IPS DF 19.7 (cell line): ENCODE results near the gene TNFSF15.

Experiments
- DNase-seq: peaks from one replicate; pipeline ENCODE4 v3.0.0-alpha.2; 2013; ENCODE audit warnings: low read depth, low spot score

TNFSF15 gene

DNA sequence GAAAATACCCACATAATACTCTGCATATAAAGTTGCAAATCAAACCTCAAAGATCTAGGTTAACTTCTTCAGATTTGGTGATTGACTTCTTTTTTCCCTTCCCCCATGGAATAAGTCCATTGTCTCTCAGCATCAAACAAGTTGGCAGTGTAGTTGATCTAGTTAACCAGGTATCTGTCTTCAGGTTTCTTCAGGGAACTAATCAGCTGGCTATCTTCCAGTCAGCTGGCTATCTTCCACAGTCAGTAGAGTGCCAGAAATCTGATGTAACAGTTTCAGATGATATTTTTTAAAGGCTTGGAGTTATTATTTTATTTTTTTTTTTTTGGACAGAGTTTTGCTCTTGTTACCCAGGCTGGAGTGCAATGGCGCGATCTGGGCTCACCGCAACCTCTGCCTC lies 16.8 kb downstream of the TNFSF15 start:
- no peak for DNase-seq

DNA sequence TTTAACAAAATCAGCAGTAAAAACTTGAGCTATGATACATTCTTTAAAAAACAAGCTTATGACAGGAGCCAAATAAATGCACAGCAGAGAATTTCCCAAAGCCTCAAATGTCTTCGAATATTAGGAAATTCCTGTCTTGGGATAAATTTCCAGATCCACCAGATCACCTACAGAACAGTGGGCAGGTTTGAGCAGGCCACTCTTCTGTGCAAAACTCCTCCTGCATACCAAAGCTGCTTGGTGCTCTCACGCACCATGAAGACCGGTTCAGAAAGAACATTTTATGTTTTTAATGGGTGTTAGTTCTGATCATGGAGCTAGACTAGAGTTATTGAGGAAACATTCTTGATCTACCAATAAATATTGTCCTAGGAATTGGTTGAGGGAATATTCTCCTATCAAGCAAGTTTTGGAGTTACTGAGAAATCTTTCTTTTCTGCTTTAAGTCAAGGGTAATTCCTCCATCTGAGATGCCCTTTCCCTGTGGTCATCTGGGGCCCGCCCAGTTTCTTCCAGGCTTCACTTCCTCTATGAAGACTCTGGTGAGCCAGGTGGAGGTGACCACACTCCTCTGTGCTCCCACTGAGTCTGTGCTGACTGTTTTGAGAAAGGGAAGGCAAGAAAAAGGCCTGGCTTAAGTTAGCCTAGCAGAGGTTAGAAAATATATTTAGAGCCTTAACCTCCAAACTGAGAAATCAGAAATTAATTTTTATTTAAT lies 17.9 kb downstream of the TNFSF15 start:
- no peak for DNase-seq

DNA sequence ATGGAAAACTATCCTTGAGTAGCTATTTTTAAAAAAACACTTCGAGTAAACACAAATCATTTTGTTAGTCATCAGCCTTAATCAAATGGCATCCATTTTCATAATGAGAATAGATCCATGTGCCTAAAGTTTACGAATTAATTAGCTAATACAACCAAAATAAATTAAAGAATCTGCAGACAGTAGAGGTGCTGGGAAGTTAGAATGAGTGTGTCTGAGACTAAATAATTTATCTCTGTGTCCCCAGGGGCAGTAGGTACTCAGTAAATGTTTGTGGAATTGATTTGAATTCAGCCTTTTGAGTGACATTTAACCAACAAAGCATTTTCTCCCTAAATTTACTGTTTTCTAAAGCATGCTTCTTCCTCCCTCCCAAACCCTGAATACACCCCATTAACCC lies 18.6 kb downstream of the TNFSF15 start:
- no peak for DNase-seq

DNA sequence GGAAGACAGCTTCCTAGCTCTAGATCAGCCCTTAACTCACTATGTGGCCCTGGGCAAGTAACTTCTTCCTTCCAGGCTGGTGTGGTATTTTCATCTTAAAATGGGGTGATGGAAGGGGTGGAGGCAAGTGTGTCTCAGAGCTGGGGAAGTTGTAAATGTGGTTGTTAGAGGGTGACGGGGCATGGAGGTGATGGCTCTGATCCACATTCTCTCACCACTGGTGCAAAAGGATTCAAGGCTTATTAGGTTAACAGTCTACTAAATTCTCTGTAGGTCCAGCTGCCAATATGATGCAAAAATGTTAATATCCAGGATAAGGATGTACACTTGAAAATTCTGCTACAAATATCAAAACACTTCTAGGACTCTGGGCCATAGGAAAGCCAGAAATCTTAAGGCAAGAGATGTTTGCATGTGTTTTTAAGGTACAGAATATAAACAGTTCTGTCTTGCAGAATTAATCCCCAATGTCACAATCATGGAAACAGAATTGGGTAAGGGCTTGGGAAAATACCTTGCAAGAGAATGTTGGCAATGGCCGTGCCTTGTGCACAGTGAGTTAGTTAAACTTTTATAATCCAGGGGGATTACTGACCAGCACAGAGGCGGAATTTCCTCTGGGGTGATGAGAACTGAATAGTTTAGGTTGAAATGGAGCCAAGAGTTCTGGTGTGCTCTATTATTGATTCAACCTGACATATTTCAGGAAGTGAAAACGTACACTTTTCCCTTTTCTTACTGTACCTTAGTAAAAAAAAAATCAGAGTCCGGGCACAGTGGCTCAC lies 19.8 kb downstream of the TNFSF15 start:
- DNase-seq: no peak

DNA sequence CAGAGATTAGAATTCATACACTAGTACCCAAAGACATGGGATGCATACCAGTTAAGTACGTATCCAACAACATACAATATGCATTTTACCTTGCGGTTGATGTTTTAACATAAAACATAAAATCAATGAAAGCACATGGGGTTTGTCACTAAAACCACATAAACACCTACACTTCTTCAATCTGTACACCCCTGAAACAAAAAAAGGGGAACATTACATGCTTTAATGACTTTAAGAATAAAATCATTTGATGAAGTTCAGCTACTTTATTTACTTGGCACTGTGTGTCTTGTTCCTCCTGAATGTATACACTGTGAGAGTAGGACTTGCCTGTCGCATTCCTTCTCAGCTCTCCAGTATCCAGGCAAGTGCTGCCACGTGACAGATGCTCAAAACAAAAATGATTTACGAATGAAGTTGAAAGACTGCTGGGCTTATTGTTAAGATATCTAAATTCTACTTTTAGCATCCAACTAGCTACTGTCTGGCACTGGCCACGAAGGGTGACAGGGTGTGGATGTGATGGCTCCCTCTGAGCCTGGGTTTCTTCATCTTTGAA lies 21.0 kb downstream of the TNFSF15 start:
- no peak for DNase-seq

GRCh38 chr9:114782586-114782985 lies 23.3 kb downstream of the TNFSF15 start:
- no peak for DNase-seq

DNA sequence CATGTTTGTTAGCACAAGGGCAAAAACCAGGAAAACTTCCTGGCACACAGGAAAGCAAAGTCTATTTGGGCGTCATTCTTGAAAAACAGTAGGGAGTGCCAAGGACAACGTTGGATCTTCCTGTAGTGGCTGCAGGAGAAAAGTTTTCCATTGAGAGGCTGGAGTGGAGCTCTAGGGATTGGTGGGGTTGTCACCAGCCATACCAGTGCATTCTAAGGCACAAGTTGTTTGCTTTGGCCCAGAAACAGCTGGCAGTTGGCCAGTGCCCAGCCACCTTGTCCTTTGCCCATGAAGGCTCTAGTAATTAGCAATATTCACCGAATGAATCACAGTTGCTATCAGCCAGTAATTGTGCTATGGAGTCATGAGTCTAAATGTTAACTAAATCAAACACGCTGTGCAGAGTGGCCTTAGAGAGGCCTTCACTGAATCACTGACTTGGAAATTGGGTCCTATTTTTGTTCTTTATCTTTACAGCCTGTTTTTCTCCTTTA lies 26.4 kb downstream of the TNFSF15 start:
- DNase-seq: no peak

DNA sequence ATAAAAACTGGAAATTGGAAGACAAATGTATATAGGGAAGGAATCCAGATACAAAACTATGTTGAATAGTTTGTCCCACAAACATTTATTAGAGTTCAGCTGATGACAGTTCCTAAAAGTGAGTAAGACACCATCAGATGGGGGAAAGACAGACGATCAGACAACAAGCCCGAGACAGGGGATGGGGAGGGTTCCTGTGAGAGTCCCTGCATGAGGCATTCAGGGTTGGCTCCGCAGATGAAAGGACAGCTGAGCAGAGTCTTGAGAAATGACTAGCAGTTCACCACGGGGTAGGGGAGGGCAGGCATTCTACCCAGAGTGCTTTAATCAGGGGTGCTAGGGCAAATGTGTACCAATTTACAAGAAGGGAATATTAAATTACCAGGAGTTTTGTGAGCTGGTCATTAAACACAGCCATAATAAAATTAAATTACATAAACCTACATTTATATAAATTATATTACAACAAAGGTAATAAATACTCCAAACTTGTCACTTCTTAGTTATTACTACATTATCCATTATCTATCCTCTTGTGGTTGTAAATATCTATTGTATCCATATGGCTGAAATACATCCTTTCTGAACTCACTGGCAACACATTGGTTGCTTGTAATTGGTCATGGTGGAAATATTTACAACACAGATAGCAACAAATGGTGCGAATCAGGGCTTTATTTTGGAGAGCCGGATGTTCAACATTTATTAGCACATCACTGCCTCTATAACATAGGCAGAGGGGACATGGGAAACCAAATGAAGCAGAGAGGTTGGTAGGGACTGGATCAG lies 27.8 kb downstream of the TNFSF15 start:
- no peak for DNase-seq

DNA sequence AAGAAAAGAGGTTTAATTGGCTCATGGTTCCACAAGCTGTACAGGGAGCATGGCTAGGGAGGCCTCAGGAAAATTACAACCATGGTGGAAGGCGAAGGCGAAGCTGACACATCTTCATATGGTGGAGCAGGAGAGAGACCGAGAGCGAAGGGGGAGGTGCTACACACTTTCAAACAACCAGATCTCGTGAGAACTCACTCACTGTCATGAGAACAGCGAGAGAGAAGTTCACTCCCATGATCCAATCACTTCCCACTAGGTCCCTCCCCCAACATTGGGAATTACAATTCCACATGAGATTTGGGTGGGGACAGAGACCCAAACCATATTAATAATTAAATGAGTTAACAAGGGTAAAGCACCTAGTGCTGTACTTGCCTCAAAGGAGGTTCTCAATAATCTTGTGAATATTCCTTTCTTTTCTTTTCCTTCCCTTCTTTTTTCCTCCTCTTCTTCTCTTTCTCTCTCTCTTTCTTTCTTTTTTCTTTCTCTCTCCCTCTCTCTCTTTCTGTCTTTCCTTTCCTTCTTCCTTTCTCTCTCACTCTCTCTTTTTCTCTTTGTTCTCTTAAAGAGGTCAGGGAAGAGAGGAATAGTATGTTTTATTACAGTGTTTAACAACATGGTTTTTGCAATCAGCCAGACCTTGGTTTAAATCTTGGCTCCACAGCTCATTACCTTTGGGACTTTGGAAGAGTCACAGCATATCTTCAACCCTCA lies 29.0 kb downstream of the TNFSF15 start:
- no peak for DNase-seq

DNA sequence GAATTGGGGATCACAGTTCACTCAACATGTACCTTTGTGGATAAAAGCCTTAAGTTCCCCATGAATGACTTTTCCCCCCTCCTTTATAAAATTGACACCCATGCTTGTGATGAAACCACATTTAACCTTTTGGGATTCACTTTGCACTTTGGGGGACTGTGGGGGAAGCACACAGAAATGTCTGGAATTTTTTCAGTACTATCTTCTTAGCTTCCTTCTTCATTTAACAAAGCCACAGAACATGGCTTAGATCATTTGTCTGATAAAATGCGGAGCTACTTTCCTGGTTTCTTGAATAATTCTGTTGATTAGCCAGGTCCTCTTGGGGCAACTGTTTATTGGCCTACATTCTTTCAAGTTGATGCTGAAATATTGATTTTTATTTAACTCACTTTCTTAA lies 29.9 kb downstream of the TNFSF15 start:
- DNase-seq: no peak

DNA sequence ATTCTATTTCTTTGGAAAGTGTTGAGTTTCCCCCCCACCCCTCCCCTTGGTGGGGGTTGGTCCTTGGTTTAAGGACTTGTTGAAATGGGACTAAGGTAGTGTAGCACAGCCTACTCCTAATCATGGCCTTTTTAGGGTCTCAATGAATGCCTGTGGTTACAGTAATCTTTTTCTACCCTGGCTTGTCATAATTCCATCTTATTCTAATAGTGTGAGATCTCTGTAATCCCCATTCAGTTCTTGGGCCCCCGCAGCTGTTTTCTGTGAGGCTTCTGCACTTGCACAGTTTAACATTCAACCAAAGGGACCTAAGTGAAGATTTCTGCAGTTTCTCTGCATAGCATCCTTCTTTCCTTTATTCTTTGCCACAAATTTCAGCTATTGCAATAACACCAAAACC lies 30.7 kb downstream of the TNFSF15 start:
- no peak for DNase-seq

GRCh38 chr9:114774524-114774923 lies 31.3 kb downstream of the TNFSF15 start:
- no peak for DNase-seq

- DNase-seq: no peak
These were observed 34.0 kb downstream of the TNFSF15 start for GRCh38 chr9:114771889-114772288.

DNA sequence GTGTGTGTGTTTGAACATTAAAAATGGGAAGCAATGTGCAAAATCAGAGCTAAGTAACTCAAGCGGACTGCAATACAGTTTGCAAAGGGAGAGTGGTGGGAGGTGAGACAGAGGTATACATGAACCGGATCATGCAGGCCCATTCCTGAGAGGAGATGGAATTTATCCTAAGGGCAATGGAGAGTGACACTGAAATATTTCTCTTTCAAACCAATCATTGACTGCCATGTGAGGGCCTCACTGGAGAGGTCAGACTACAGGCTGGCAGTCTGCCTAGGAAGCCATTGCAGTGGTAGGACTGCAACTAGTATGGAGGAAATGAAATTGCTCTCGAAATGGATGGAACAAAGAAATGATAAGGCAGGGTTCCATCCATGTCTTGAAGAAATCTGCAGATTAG lies 34.8 kb downstream of the TNFSF15 start:
- no peak for DNase-seq

- DNase-seq: no peak
These were observed 36.2 kb downstream of the TNFSF15 start for GRCh38 chr9:114769624-114770023.

GRCh38 chr9:114763220-114763619 lies 42.6 kb downstream of the TNFSF15 start:
- DNase-seq: no peak

DNA sequence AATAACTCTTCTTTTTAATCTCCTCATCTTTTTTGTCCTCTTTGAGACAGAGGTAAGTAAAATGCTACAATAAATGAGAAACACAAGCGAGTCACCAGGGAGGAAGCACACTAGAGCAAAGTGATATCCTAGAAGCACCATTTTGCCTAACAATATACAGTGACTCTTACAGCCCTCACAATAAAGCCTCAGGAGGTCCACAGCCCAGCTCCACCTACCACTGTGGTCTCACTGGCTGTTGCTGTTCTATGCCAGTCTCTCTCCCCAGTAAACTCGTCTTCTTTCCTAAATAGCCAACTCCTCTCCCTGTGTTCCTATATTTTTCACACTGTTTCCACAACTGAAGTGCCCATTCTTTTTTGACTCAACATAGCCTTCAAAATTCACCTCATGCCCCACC lies 44.3 kb downstream of the TNFSF15 start:
- DNase-seq: no peak

GRCh38 chr9:114759512-114760341 lies 46.1 kb downstream of the TNFSF15 start:
- no peak for DNase-seq

DNA sequence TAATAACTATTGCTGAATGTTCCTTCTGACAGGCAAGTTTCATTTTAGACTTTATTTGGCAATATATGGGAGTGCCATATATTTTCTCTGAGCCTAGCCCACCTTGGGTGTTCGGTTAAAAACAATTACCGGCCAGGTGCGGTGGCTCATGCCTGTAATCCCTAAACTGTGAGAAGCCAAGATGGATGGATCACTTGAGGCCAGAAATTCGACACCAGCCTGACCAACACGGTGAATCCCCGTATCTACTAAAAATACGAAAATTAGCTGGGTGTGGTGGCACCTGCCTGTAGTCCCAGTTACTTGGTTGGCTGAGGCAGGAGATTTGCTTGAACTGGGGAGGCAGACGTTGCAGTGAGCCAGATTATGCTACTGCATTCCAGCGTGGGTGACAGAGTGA lies 47.9 kb downstream of the TNFSF15 start:
- no peak for DNase-seq

GRCh38 chr9:114757395-114757794 lies 48.4 kb downstream of the TNFSF15 start:
- no peak for DNase-seq
